HepG2 (cell line): ENCODE measurements around the gene ERBB3. TPM values are rescaled to one million over a fixed set of nuclear protein-coding genes. Genes with fewer than 3 reads are reported as not detected.

Experiments
- ERF ChIP-seq: IDR thresholded peaks from 2 replicates; pipeline ENCODE4 v1.6.1; 2018; ENCODE audit warnings: missing biosample characterization, missing genetic modification reagents
- FOSL2 ChIP-seq: sonication (generic); formaldehyde crosslinking; IDR thresholded peaks from 2 replicates; pipeline ENCODE4 v1.4.0; 2020; ENCODE audit warnings: missing genetic modification reagents
- FOXC1 ChIP-seq: sonication (generic); formaldehyde crosslinking; IDR thresholded peaks from 2 replicates; pipeline ENCODE4 v1.8.0; 2022; ENCODE audit warnings: mild to moderate bottlenecking, missing genetic modification reagents, borderline replicate concordance
- HNRNPLL ChIP-seq: fragments of 200-400 bp; formaldehyde crosslinking; IDR thresholded peaks from 2 replicates; pipeline ENCODE4 v1.6.1; 2017; ENCODE audit warnings: mild to moderate bottlenecking, low read depth, low read length; ENCODE audit not compliant: poor library complexity, severe bottlenecking
- JUN ChIP-seq: sonication (generic); formaldehyde crosslinking; IDR thresholded peaks from 2 replicates; pipeline ENCODE4 v1.4.0; 2020; ENCODE audit warnings: mild to moderate bottlenecking, missing genetic modification reagents
- KDM3A ChIP-seq: IDR thresholded peaks from 2 replicates; pipeline ENCODE4 v1.6.1; 2018; ENCODE audit warnings: low read depth, missing compliant biosample characterization
- PLRG1 ChIP-seq: fragments of 450-650 bp; conservative IDR thresholded peaks from 2 replicates; pipeline ENCODE4 v1.6.1; 2016
- TEAD3 ChIP-seq: optimal IDR thresholded peaks from 2 replicates; pipeline ENCODE3; 2016; ENCODE audit warnings: borderline replicate concordance
- ZFP1 ChIP-seq: IDR thresholded peaks from 2 replicates; pipeline ENCODE4 v1.6.1; 2016
- ZNF12 ChIP-seq: sonication (generic); formaldehyde crosslinking; IDR thresholded peaks from 2 replicates; pipeline ENCODE4 v1.5.0; 2020; ENCODE audit warnings: missing genetic modification reagents
- ZNF543 ChIP-seq: sonication (generic); formaldehyde crosslinking; IDR thresholded peaks from 2 replicates; pipeline ENCODE4 v1.4.0; 2020; ENCODE audit warnings: mild to moderate bottlenecking, missing genetic modification reagents
- polyA plus RNA-seq, 8 experiments: library from polyadenylated mRNA; depleted of rRNA in 3 of 8; stranded (reverse) in 7 of 8; unstranded in 1 of 8; fragments of >200 nt; fragmentation: Illumina TruSeq in 4 of 8; extraction: Trizol in 4 of 8; gene quantifications; 2 replicates each; pipeline versions ENCODE4 v1.2.1 to v1.2.3, GENCODE V29; 2011 to 2016; ENCODE audit warnings: low read depth in 4 of 8, missing spikeins in 1 of 8, mixed read lengths in 1 of 8; ENCODE audit not compliant: insufficient read depth in 1 of 8
- total RNA-seq, 5 experiments: library from RNA; depleted of rRNA; stranded (reverse); fragments of >200 nt; fragmentation: Illumina TruSeq; extraction: Trizol; gene quantifications; 2 replicates each; pipeline ENCODE4 v1.2.3, GENCODE V29; 2016; ENCODE audit warnings: low read depth in 1 of 5
- TF ChIP-seq, protein P1 (sequence below): sonication (generic); formaldehyde crosslinking; IDR thresholded peaks from 2 replicates; pipeline ENCODE4 v1.8.0; 2022; ENCODE audit warnings: missing genetic modification reagents, mild to moderate bottlenecking, borderline replicate concordance
- TF ChIP-seq, protein P2 (sequence below): IDR thresholded peaks from 2 replicates; pipeline ENCODE4 v1.6.1; 2016; ENCODE audit warnings: missing compliant biosample characterization, missing genetic modification reagents, borderline replicate concordance
- TF ChIP-seq, protein P3 (sequence below): IDR thresholded peaks from 2 replicates; pipeline ENCODE4 v1.6.1; 2016
- TF ChIP-seq, protein P4 (sequence below): sonication (generic); formaldehyde crosslinking; IDR thresholded peaks from 2 replicates; pipeline ENCODE4 v1.5.0; 2020; ENCODE audit warnings: mild to moderate bottlenecking, missing genetic modification reagents, borderline replicate concordance
- TF ChIP-seq, protein P5 (sequence below): fragments of 450-650 bp; IDR thresholded peaks from 2 replicates; pipeline ENCODE4 v1.6.1; 2017
- TF ChIP-seq, protein P6 (sequence below): sonication (generic); formaldehyde crosslinking; IDR thresholded peaks from 2 replicates; pipeline ENCODE4 v1.4.0; 2020; ENCODE audit warnings: missing genetic modification reagents, borderline replicate concordance

ERBB3 gene
- total and polyA plus RNA-seq, 2 of the 13 experiments (the other 11 are each of a cell fraction or from before 2014, with no cell fraction given), result 93.6 to 358 TPM

DNA sequence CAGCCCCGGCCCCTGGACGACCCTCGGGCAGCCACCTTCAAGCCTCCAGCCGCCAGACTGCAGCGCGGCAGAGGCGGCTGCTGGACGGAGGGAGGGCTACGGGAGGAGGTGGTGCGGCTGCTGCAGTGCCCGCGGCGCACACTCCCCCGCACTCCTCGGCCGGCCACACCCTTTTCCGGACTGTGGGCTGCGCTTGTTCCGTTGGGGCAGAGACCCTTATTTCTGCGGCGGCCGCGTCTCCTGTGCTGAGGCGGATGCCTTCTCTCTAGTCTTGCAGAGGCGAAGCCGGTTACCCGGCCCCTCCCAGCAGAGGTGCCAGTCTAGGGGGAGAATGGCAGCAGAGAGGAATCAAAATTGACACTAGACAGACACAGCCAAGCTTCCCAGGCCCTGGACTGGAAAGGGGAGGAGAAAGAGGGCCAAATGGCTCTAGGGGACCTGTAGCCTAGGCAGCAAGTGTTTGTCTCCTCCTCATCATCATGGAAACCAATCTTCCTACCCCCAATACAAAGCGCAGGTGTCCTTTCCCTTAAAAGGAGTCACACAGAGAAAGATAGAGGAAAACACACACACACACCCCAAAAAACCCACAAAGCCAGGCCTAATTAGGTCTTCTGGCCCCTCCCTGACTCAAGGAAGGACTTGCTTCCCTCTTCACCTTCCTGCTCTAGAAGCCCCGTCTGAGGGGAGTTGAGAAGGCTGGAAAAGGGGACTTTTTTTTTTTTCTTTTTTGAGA, 49.4 kb downstream of the ERBB3 start (continued):
- TF ChIP-seq, protein P1, sequence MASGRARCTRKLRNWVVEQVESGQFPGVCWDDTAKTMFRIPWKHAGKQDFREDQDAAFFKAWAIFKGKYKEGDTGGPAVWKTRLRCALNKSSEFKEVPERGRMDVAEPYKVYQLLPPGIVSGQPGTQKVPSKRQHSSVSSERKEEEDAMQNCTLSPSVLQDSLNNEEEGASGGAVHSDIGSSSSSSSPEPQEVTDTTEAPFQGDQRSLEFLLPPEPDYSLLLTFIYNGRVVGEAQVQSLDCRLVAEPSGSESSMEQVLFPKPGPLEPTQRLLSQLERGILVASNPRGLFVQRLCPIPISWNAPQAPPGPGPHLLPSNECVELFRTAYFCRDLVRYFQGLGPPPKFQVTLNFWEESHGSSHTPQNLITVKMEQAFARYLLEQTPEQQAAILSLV, result no peak
- TF ChIP-seq JUN (CRISPR knock-in tag) (no peak), ERF (CRISPR knock-in tag) (0 out of 2 replicates have a peak, but pooled peaks have one; percentile 59), FOXC1 (CRISPR knock-in tag) (no peak), FOSL2 (CRISPR knock-in tag) (no peak), HNRNPLL (peak; percentile 98), ZNF543 (CRISPR knock-in tag) (no peak), ZFP1 (CRISPR knock-in tag) (no peak), ZNF12 (CRISPR knock-in tag) (no peak; the same call in 1 of the 2 replicates), PLRG1 (no peak), KDM3A (CRISPR knock-in tag) (0 out of 2 replicates have a peak, but pooled peaks have one; percentile 31), TEAD3 (no peak)
- TF ChIP-seq, protein P2, sequence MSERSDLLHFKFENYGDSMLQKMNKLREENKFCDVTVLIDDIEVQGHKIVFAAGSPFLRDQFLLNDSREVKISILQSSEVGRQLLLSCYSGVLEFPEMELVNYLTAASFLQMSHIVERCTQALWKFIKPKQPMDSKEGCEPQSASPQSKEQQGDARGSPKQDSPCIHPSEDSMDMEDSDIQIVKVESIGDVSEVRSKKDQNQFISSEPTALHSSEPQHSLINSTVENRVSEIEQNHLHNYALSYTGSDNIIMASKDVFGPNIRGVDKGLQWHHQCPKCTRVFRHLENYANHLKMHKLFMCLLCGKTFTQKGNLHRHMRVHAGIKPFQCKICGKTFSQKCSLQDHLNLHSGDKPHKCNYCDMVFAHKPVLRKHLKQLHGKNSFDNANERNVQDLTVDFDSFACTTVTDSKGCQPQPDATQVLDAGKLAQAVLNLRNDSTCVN (CRISPR knock-in tag), result 0 out of 2 replicates have a peak, but pooled peaks have one; percentile 20
- TF ChIP-seq, protein P3, sequence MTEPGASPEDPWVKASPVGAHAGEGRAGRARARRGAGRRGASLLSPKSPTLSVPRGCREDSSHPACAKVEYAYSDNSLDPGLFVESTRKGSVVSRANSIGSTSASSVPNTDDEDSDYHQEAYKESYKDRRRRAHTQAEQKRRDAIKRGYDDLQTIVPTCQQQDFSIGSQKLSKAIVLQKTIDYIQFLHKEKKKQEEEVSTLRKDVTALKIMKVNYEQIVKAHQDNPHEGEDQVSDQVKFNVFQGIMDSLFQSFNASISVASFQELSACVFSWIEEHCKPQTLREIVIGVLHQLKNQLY, result no peak
- TF ChIP-seq, protein P4, sequence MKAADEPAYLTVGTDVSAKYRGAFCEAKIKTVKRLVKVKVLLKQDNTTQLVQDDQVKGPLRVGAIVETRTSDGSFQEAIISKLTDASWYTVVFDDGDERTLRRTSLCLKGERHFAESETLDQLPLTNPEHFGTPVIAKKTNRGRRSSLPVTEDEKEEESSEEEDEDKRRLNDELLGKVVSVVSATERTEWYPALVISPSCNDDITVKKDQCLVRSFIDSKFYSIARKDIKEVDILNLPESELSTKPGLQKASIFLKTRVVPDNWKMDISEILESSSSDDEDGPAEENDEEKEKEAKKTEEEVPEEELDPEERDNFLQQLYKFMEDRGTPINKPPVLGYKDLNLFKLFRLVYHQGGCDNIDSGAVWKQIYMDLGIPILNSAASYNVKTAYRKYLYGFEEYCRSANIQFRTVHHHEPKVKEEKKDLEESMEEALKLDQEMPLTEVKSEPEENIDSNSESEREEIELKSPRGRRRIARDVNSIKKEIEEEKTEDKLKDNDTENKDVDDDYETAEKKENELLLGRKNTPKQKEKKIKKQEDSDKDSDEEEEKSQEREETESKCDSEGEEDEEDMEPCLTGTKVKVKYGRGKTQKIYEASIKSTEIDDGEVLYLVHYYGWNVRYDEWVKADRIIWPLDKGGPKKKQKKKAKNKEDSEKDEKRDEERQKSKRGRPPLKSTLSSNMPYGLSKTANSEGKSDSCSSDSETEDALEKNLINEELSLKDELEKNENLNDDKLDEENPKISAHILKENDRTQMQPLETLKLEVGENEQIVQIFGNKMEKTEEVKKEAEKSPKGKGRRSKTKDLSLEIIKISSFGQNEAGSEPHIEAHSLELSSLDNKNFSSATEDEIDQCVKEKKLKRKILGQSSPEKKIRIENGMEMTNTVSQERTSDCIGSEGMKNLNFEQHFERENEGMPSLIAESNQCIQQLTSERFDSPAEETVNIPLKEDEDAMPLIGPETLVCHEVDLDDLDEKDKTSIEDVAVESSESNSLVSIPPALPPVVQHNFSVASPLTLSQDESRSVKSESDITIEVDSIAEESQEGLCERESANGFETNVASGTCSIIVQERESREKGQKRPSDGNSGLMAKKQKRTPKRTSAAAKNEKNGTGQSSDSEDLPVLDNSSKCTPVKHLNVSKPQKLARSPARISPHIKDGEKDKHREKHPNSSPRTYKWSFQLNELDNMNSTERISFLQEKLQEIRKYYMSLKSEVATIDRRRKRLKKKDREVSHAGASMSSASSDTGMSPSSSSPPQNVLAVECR, result peak; percentile 27; the same call in 1 of the 2 replicates
- TF ChIP-seq, protein P5, sequence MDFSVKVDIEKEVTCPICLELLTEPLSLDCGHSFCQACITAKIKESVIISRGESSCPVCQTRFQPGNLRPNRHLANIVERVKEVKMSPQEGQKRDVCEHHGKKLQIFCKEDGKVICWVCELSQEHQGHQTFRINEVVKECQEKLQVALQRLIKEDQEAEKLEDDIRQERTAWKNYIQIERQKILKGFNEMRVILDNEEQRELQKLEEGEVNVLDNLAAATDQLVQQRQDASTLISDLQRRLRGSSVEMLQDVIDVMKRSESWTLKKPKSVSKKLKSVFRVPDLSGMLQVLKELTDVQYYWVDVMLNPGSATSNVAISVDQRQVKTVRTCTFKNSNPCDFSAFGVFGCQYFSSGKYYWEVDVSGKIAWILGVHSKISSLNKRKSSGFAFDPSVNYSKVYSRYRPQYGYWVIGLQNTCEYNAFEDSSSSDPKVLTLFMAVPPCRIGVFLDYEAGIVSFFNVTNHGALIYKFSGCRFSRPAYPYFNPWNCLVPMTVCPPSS, result no peak
- TF ChIP-seq, protein P6, sequence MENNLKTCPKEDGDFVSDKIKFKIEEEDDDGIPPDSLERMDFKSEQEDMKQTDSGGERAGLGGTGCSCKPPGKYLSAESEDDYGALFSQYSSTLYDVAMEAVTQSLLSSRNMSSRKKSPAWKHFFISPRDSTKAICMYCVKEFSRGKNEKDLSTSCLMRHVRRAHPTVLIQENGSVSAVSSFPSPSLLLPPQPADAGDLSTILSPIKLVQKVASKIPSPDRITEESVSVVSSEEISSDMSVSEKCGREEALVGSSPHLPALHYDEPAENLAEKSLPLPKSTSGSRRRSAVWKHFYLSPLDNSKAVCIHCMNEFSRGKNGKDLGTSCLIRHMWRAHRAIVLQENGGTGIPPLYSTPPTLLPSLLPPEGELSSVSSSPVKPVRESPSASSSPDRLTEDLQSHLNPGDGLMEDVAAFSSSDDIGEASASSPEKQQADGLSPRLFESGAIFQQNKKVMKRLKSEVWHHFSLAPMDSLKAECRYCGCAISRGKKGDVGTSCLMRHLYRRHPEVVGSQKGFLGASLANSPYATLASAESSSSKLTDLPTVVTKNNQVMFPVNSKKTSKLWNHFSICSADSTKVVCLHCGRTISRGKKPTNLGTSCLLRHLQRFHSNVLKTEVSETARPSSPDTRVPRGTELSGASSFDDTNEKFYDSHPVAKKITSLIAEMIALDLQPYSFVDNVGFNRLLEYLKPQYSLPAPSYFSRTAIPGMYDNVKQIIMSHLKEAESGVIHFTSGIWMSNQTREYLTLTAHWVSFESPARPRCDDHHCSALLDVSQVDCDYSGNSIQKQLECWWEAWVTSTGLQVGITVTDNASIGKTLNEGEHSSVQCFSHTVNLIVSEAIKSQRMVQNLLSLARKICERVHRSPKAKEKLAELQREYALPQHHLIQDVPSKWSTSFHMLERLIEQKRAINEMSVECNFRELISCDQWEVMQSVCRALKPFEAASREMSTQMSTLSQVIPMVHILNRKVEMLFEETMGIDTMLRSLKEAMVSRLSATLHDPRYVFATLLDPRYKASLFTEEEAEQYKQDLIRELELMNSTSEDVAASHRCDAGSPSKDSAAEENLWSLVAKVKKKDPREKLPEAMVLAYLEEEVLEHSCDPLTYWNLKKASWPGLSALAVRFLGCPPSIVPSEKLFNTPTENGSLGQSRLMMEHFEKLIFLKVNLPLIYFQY (CRISPR knock-in tag), result no peak
